Activated naive CD4-positive, alpha-beta T cell treated with anti-CD3 and anti-CD28 coated beads, Interleukin-2, amount 50 U/mL, for 16 hours (primary cell): ENCODE data around the gene FBN3.

Source experiments
- DNase-seq: peaks from one replicate; pipeline ENCODE4 v3.0.0-alpha.2; 2020

Gene FBN3

GRCh38 chr19:8148088-8148409, 1.3 kb downstream of the FBN3 start:
- DNase-seq = no peak

- no peak for DNase-seq
Observed at GRCh38 chr19:8147582-8147978, 1.8 kb downstream of the FBN3 start.

GRCh38 chr19:8146877-8147581, 2.4 kb downstream of the FBN3 start:
- no peak for DNase-seq

- DNase-seq = no peak
Observed at GRCh38 chr19:8144273-8144995, 5.0 kb downstream of the FBN3 start.

GRCh38 chr19:8143041-8143440, 6.4 kb downstream of the FBN3 start:
- DNase-seq = no peak

- no peak for DNase-seq
Observed at GRCh38 chr19:8142513-8142900, 6.9 kb downstream of the FBN3 start.

- no peak for DNase-seq
Observed at GRCh38 chr19:8141726-8142512, 7.5 kb downstream of the FBN3 start.

GRCh38 chr19:8138201-8138600, 11.2 kb downstream of the FBN3 start:
- DNase-seq = no peak

GRCh38 chr19:8137425-8137824, 12.0 kb downstream of the FBN3 start:
- DNase-seq = no peak

- DNase-seq = no peak
Observed at GRCh38 chr19:8135946-8136618, 13.3 kb downstream of the FBN3 start.

GRCh38 chr19:8132858-8133458, 16.4 kb downstream of the FBN3 start:
- no peak for DNase-seq

- DNase-seq = no peak
Observed at GRCh38 chr19:8131517-8131916, 17.9 kb downstream of the FBN3 start.

- no peak for DNase-seq
Observed at GRCh38 chr19:8129061-8129618, 20.3 kb downstream of the FBN3 start.

- no peak for DNase-seq
Observed at GRCh38 chr19:8128551-8128950, 20.8 kb downstream of the FBN3 start.

- DNase-seq = no peak
Observed at GRCh38 chr19:8127311-8127710, 22.1 kb downstream of the FBN3 start.

GRCh38 chr19:8126511-8126910, 22.9 kb downstream of the FBN3 start:
- DNase-seq = no peak

- no peak for DNase-seq
Observed at GRCh38 chr19:8126008-8126407, 23.4 kb downstream of the FBN3 start.

- no peak for DNase-seq
Observed at GRCh38 chr19:8123683-8124082, 25.7 kb downstream of the FBN3 start.

- no peak for DNase-seq
Observed at GRCh38 chr19:8120636-8121480, 28.5 kb downstream of the FBN3 start.

GRCh38 chr19:8117991-8118390, 31.4 kb downstream of the FBN3 start:
- no peak for DNase-seq

GRCh38 chr19:8116437-8117293, 32.7 kb downstream of the FBN3 start:
- DNase-seq = no peak
